Astrocyte of the hippocampus (primary cell): ENCODE data around the gene STX17.
A peak's percentile ranks its signal among the peaks of the same experiment; 100 is the strongest.
"Not testable (repeated sequence)": the region's sequence is repeated elsewhere in the genome, so short reads cannot be mapped to it uniquely, and the experiment has no call there.

ENCODE experiments used
- DNase-seq: peaks from one replicate; pipeline ENCODE4 v3.0.0; 2011; ENCODE audit warnings: low read depth, low spot score

Gene STX17

DNA sequence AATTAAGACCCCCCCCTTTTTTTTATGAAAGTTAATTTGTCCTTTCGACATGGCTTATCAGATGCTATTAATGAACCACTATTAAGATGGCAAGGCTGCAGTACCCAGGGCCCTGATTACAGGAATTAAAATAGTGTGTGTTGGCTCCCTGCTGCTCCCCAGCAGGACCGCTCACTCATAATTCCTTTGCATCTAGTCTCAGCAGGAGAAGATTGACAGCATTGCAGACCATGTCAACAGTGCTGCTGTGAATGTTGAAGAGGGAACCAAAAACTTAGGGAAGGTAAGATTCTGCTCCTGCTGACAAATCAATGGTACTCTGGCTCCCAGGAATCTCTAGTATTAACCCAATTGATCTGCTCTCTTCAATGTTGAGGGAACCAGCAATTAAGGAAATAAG, 61.0 kb downstream of the STX17 start:
- DNase-seq = no peak

GRCh38 chr9:99970481-99970880, 64.0 kb downstream of the STX17 start:
- DNase-seq = no peak

DNA sequence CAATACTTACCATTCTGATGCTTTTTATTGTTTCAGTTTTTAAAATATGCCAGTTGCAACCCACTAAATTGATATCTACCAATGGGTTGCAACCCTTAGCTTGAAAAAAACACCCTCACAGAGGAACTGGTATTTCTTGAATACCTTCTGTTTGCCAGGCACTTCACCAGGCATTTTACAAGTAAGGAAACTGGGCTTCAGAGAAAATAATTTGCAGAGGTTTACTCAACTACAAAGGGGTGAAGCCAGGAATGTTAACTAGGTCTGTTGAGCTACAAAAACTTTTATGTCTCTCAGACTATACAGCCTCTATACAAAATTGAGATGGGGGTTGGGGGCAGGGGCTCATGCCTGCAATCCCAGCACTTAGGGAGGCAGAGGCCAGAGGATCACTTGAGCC, 65.0 kb downstream of the STX17 start:
- no peak for DNase-seq

GRCh38 chr9:99973455-99973854, 67.0 kb downstream of the STX17 start:
- DNase-seq = no peak

DNA sequence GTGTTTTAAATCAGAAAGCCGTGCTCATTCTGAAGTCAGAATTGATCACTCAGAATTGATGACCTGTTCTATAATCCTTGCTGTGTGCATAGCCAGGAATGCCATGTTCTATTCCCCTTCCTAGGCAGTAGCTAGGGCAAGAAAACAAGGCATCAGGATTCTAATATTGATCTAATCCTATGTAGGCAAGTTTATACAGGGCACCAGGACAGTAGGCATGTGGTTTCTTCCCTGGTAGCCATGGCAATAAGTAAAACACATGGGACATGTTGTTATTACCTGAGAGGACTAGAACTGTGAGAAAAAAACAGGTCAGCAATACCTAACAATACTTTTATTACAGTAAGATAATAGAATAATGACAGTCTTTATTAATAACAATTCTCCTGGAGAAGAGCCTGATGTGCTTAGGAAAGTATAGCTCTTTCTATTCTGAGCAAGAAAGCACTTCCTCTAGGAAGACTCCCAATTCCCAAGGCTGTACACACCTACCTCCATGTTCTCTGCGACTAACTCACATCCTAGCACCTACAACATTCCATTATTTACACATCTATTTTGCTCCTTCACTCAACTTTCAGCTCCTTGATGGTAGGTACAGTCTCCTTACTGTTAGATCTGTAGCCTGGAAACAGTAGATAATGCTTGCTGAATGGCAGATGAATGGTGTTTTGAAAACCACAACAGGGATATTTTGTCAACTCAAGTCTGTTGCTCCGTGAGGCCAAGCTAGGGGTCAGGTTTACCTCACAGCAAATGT, 70.8 kb downstream of the STX17 start:
- DNase-seq = no peak

GRCh38 chr9:99978221-99978620, 71.8 kb downstream of the STX17 start:
- DNase-seq = no peak

GRCh38 chr9:99980598-99980997, 74.1 kb downstream of the STX17 start:
- DNase-seq = no peak

DNA sequence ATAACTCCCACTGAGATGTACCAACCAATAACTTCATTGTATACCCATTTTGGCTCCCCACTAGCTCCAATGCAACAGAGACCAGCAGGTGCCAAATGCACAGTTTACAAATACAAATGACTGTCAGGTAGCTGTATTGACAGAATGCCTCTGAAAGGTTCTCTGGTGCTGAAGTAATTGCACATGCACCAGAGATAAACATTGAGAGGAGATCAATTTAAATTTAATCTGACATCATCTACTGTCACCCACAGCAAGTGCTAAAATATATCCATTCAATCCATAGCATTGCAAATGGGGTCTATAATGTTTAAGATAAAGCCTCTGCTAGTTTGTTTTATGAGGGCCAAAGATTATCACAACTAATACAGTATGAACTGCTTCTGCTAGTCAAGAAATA, 80.2 kb downstream of the STX17 start:
- DNase-seq = no peak

DNA sequence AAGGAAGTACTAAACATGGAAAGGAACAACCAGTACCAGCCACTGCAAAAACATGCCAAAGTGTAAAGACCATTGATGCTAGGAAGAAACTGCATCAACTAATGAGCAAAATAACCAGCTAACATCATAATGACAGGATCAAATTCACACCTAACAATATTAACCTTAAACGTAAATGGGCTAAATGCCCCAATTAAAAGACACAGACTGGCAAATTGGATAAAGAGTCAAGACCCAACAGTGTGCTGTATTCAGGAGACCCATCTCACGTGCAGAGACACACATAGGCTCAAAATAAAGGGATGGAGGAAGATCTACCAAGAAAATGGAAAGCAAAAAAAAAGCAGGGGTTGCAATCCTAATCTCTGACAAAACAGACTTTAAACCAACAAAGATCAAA, 84.1 kb downstream of the STX17 start:
- not testable (repeated sequence) for DNase-seq

- no peak for DNase-seq
These were observed 91.8 kb downstream of the STX17 start for GRCh38 chr9:99998266-99998665.

DNA sequence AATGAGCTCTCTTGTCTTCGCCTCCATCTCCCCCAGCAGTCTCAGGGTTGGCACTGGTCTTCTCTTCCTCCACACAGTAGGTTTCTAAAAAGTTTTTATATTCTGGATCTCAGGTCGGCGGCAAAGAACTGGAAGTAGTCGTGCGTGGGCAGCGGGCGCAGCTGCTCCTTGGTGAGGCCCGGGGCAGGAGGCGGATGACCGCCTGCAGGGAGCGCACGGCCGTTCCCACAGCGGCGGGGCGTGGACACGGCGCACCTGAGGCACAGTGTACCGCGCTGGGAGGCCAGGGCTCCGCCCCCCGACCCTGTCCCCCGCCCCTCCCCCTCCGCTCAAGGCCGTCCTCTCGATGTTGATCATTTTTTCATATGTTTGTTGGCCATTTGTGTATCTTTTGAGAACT, 92.4 kb downstream of the STX17 start:
- DNase-seq = no peak

- no peak for DNase-seq
These were observed 93.3 kb downstream of the STX17 start for GRCh38 chr9:99999797-100000196.

GRCh38 chr9:100011062-100011681, 104.7 kb downstream of the STX17 start:
- DNase-seq = peak; percentile 67

DNA sequence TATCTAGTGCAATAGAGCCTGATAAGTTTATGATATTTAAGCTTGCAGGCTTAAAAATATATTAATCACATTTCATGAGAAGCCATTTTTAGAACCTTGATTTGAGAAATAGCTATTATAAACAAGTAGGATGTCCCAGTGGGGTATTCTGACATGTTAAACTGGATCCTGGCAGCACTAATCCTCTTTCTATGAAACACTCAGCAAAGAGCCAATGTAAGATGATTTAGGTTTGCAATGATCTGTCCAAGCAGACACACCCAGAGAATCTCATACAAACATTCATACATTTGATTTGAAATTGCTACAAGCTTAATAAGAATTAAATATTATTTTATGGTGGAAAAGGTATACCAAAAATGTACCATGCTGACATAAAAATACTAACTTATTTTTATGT, 105.8 kb downstream of the STX17 start:
- DNase-seq = no peak

DNA sequence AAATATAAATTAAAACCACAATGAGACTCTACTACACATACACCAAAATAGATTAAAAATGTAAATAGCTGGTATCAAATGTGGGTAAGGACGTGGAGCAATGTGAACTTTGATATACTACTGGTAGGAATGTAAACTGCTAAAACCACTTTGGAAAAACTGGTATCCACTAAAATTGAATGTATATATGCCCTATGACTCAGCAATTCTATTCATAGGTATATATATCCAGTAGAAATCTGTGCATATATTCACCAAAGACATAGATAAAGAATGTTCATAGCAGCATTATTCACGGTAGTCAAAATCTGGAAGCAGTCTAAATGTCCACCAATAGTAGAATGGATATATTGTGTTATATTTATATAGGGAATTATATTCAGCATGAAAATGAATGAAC, 107.1 kb downstream of the STX17 start:
- no peak for DNase-seq

DNA sequence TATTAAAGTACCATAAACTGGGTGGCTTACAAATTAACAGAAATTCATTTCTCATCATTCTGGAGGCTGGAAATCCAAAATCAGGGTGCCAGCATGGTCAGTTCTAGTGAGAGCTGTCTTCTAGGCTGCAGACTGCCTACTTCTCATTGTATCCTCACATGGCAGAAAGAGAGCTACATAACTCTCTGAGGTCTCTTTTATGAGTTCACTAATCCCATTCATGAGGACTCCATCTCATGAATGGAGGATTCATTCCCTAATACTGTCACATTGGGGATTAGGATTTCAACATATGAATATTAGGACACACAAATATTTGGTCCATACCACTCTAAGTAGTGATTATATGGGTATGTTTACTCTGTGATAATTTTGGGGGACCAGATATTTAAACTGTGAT, 108.4 kb downstream of the STX17 start:
- no peak for DNase-seq

GRCh38 chr9:100019541-100019940, 113.1 kb downstream of the STX17 start:
- no peak for DNase-seq
